ENCODE measurements around the gene ABHD16A.

Gene ABHD16A

DNA sequence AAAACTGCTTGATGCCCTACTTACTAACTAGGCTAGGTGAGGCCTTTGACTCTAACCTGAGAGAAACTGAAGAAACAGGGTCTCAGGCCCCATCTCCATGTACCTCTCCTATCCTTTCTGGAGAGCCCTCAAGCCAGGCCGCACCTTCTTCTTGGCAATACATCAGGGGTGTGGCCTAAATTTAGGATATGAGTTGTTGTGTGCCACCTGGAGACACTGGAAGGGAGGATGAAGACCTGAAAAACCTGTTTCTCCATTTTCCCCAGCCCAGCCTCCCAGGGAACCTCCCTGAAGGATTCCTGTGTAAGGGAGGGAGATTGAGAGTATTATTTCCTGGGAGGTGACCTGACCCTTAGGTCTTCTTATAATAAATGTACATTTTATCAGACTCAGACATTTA, 15.1 kb upstream of the ABHD16A start:
- ATAC-seq: no peak
- TF ChIP-seq TCF4 (CRISPR knock-in tag; IDR thresholded peaks at IDR 0.05; ENCODE audit: borderline replicate concordance): no peak
- no peak for TF ChIP-seq ZNF8 (CRISPR knock-in tag; IDR thresholded peaks at IDR 0.05)
- TF ChIP-seq, protein P1, sequence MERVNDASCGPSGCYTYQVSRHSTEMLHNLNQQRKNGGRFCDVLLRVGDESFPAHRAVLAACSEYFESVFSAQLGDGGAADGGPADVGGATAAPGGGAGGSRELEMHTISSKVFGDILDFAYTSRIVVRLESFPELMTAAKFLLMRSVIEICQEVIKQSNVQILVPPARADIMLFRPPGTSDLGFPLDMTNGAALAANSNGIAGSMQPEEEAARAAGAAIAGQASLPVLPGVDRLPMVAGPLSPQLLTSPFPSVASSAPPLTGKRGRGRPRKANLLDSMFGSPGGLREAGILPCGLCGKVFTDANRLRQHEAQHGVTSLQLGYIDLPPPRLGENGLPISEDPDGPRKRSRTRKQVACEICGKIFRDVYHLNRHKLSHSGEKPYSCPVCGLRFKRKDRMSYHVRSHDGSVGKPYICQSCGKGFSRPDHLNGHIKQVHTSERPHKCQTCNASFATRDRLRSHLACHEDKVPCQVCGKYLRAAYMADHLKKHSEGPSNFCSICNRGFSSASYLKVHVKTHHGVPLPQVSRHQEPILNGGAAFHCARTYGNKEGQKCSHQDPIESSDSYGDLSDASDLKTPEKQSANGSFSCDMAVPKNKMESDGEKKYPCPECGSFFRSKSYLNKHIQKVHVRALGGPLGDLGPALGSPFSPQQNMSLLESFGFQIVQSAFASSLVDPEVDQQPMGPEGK (CRISPR knock-in tag; IDR thresholded peaks at IDR 0.05; ENCODE audit: borderline replicate concordance): no peak
- no peak for TF ChIP-seq ZFP3 (CRISPR knock-in tag; IDR thresholded peaks at IDR 0.05)
- TF ChIP-seq, protein P2, sequence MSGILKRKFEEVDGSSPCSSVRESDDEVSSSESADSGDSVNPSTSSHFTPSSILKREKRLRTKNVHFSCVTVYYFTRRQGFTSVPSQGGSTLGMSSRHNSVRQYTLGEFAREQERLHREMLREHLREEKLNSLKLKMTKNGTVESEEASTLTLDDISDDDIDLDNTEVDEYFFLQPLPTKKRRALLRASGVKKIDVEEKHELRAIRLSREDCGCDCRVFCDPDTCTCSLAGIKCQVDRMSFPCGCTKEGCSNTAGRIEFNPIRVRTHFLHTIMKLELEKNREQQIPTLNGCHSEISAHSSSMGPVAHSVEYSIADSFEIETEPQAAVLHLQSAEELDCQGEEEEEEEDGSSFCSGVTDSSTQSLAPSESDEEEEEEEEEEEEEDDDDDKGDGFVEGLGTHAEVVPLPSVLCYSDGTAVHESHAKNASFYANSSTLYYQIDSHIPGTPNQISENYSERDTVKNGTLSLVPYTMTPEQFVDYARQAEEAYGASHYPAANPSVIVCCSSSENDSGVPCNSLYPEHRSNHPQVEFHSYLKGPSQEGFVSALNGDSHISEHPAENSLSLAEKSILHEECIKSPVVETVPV (CRISPR knock-in tag; IDR thresholded peaks at IDR 0.05): no peak
- TF ChIP-seq, protein P3, sequence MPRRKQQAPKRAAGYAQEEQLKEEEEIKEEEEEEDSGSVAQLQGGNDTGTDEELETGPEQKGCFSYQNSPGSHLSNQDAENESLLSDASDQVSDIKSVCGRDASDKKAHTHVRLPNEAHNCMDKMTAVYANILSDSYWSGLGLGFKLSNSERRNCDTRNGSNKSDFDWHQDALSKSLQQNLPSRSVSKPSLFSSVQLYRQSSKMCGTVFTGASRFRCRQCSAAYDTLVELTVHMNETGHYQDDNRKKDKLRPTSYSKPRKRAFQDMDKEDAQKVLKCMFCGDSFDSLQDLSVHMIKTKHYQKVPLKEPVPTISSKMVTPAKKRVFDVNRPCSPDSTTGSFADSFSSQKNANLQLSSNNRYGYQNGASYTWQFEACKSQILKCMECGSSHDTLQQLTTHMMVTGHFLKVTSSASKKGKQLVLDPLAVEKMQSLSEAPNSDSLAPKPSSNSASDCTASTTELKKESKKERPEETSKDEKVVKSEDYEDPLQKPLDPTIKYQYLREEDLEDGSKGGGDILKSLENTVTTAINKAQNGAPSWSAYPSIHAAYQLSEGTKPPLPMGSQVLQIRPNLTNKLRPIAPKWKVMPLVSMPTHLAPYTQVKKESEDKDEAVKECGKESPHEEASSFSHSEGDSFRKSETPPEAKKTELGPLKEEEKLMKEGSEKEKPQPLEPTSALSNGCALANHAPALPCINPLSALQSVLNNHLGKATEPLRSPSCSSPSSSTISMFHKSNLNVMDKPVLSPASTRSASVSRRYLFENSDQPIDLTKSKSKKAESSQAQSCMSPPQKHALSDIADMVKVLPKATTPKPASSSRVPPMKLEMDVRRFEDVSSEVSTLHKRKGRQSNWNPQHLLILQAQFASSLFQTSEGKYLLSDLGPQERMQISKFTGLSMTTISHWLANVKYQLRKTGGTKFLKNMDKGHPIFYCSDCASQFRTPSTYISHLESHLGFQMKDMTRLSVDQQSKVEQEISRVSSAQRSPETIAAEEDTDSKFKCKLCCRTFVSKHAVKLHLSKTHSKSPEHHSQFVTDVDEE (CRISPR knock-in tag; IDR thresholded peaks at IDR 0.05): no peak
- no peak for TF ChIP-seq RARB (CRISPR knock-in tag; IDR thresholded peaks at IDR 0.05)
- TF ChIP-seq GLIS3 (CRISPR knock-in tag; IDR thresholded peaks at IDR 0.05): no peak
- TF ChIP-seq ISL1 (CRISPR knock-in tag; IDR thresholded peaks at IDR 0.05): no peak
- TF ChIP-seq BACH2 (CRISPR knock-in tag; IDR thresholded peaks at IDR 0.05; ENCODE audit: borderline replicate concordance): no peak
- TF ChIP-seq ZNF565 (CRISPR knock-in tag; conservative IDR thresholded peaks at IDR 0.05; ENCODE audit: low read depth): no peak
- no peak for TF ChIP-seq ZC3H10 (CRISPR knock-in tag; IDR thresholded peaks at IDR 0.05)
- TF ChIP-seq ZFP30 (CRISPR knock-in tag; IDR thresholded peaks at IDR 0.05): no peak
- no peak for TF ChIP-seq CSDC2 (CRISPR knock-in tag; IDR thresholded peaks at IDR 0.05)
- no peak for TF ChIP-seq ZNF70 (CRISPR knock-in tag; IDR thresholded peaks at IDR 0.05)
- TF ChIP-seq, protein P4, sequence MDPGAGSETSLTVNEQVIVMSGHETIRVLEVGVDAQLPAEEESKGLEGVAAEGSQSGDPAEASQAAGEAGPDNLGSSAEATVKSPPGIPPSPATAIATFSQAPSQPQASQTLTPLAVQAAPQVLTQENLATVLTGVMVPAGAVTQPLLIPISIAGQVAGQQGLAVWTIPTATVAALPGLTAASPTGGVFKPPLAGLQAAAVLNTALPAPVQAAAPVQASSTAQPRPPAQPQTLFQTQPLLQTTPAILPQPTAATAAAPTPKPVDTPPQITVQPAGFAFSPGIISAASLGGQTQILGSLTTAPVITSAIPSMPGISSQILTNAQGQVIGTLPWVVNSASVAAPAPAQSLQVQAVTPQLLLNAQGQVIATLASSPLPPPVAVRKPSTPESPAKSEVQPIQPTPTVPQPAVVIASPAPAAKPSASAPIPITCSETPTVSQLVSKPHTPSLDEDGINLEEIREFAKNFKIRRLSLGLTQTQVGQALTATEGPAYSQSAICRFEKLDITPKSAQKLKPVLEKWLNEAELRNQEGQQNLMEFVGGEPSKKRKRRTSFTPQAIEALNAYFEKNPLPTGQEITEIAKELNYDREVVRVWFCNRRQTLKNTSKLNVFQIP (CRISPR knock-in tag; IDR thresholded peaks at IDR 0.05; ENCODE audit: borderline replicate concordance, low read depth): no peak
- no peak for TF ChIP-seq ESRRG (CRISPR knock-in tag; IDR thresholded peaks at IDR 0.05)
- no peak for TF ChIP-seq OSR1 (CRISPR knock-in tag; IDR thresholded peaks at IDR 0.05)
- no peak for TF ChIP-seq TOX (CRISPR knock-in tag; IDR thresholded peaks at IDR 0.05; ENCODE audit: borderline replicate concordance)
- no peak for TF ChIP-seq ARNTL (CRISPR knock-in tag; IDR thresholded peaks at IDR 0.05; ENCODE audit: borderline replicate concordance, low read depth)

DNA sequence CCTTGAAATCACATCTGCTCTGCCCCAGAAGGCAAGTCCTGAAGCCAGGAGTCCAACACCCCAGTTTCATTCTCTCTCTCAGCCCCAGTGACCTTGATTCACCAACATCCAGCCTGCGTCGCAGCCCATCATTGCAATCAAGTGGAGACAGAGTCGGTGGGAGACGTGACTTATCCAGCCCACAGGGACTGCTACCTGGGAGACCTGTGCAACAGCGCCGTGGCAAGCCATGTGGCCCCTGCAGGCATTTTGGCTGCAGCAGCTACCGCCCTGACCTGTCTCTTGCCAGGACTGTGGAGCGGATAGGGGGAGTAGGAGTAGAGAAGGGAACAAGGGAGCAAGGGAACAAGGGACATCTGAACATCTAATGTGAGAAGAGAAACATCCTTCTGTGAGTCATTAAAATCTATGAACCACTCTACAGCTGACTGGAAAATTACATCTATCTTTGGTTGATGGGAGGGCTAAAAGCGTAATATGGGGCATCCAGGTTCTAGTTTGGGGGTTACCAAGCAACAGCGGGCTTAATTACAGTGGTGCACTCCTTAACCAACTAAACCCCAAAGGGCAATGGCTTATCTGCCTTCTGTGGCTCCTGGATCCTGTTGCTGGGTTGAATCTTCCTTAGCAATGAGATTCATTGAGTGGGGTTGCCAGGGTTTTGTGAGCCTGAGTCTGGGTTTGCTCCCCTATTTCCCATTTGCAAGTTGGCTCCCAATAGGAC, 14.5 kb upstream of the ABHD16A start:
- TF ChIP-seq ESRRG (CRISPR knock-in tag; IDR thresholded peaks at IDR 0.05) (no peak), TOX (CRISPR knock-in tag; IDR thresholded peaks at IDR 0.05; ENCODE audit: borderline replicate concordance) (no peak), CSDC2 (CRISPR knock-in tag; IDR thresholded peaks at IDR 0.05) (no peak), ISL1 (CRISPR knock-in tag; IDR thresholded peaks at IDR 0.05) (no peak), PPARA (CRISPR knock-in tag; IDR thresholded peaks at IDR 0.05; ENCODE audit: borderline replicate concordance) (no peak), ZC3H10 (CRISPR knock-in tag; IDR thresholded peaks at IDR 0.05) (no peak), ZFP30 (CRISPR knock-in tag; IDR thresholded peaks at IDR 0.05) (no peak), TCF4 (CRISPR knock-in tag; IDR thresholded peaks at IDR 0.05; ENCODE audit: borderline replicate concordance) (no peak), ZNF565 (CRISPR knock-in tag; conservative IDR thresholded peaks at IDR 0.05; ENCODE audit: low read depth) (no peak), SNAI2 (CRISPR knock-in tag; IDR thresholded peaks at IDR 0.05) (no peak), BACH2 (CRISPR knock-in tag; IDR thresholded peaks at IDR 0.05; ENCODE audit: borderline replicate concordance) (no peak)
- TF ChIP-seq, protein P4 (CRISPR knock-in tag; IDR thresholded peaks at IDR 0.05; ENCODE audit: borderline replicate concordance, low read depth): no peak
- TF ChIP-seq, protein P2 (CRISPR knock-in tag; IDR thresholded peaks at IDR 0.05): no peak
- ATAC-seq: no peak
